ENCODE measurements around the gene SND1.

Gene SND1

DNA sequence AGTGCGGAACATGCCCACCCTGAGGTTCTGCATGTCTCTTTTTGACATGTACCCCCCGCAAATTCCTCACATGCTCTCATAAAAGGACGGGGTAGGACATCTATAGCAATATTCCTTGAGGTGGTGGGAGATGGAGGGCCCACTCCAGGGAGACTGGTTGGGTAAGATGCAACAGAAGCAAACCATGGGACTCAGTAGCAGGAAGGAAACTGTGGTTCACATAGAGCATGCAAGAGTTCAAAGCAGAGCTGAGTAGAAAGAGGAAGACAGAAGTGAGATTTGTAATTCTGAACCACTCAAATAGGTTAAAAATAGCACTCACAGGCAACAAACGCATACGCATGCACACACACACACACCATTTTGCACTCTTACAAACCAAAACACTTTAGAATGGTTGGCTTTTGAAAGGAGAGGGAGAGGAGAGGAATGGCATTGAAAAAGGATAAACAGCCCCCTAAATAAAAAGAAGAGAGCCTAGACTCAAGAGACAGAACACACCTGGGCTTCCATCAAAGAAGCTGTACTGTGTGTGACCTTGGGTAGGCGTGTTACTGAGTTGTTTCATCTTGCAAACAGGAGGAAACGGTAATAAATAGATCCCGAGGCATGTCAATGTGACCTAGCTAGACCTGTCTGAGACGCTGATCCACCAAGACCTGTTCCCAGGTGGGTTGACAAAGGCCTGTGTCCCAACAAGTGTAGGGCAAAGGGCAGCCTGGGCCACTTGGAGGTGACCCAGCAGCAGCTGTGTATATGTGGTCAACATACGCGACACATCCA is 456.8 kb downstream of the SND1 start:
- TF ChIP-seq ZBTB7A (IDR thresholded peaks at IDR 0.05; ENCODE audit: low read depth), result no peak
- TF ChIP-seq RAD21 (IDR thresholded peaks at IDR 0.05; ENCODE audit: low read depth), result no peak
- no peak for TF ChIP-seq EGR1 (IDR thresholded peaks at IDR 0.05)
- no peak for TF ChIP-seq YY1 (IDR thresholded peaks at IDR 0.05; ENCODE audit: low read depth)
- TF ChIP-seq TCF12 (IDR thresholded peaks at IDR 0.05; ENCODE audit: low read depth), result no peak
- no peak for TF ChIP-seq NFIC (IDR thresholded peaks at IDR 0.05)
- no peak for TF ChIP-seq CEBPB (IDR thresholded peaks at IDR 0.05)
- no peak for TF ChIP-seq EP300 (IDR thresholded peaks at IDR 0.05; ENCODE audit: borderline replicate concordance)
- TF ChIP-seq, protein P1, sequence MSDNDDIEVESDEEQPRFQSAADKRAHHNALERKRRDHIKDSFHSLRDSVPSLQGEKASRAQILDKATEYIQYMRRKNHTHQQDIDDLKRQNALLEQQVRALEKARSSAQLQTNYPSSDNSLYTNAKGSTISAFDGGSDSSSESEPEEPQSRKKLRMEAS (IDR thresholded peaks at IDR 0.05), result no peak
- TF ChIP-seq FOXM1 (IDR thresholded peaks at IDR 0.05; ENCODE audit: borderline replicate concordance, low read depth), result no peak
- TF ChIP-seq TEAD4 (IDR thresholded peaks at IDR 0.05), result no peak
- TF ChIP-seq TAF1 (IDR thresholded peaks at IDR 0.05; ENCODE audit: low read depth), result no peak
- TF ChIP-seq, protein P2, sequence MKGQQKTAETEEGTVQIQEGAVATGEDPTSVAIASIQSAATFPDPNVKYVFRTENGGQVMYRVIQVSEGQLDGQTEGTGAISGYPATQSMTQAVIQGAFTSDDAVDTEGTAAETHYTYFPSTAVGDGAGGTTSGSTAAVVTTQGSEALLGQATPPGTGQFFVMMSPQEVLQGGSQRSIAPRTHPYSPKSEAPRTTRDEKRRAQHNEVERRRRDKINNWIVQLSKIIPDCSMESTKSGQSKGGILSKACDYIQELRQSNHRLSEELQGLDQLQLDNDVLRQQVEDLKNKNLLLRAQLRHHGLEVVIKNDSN (IDR thresholded peaks at IDR 0.05), result no peak
- TF ChIP-seq, protein P3, sequence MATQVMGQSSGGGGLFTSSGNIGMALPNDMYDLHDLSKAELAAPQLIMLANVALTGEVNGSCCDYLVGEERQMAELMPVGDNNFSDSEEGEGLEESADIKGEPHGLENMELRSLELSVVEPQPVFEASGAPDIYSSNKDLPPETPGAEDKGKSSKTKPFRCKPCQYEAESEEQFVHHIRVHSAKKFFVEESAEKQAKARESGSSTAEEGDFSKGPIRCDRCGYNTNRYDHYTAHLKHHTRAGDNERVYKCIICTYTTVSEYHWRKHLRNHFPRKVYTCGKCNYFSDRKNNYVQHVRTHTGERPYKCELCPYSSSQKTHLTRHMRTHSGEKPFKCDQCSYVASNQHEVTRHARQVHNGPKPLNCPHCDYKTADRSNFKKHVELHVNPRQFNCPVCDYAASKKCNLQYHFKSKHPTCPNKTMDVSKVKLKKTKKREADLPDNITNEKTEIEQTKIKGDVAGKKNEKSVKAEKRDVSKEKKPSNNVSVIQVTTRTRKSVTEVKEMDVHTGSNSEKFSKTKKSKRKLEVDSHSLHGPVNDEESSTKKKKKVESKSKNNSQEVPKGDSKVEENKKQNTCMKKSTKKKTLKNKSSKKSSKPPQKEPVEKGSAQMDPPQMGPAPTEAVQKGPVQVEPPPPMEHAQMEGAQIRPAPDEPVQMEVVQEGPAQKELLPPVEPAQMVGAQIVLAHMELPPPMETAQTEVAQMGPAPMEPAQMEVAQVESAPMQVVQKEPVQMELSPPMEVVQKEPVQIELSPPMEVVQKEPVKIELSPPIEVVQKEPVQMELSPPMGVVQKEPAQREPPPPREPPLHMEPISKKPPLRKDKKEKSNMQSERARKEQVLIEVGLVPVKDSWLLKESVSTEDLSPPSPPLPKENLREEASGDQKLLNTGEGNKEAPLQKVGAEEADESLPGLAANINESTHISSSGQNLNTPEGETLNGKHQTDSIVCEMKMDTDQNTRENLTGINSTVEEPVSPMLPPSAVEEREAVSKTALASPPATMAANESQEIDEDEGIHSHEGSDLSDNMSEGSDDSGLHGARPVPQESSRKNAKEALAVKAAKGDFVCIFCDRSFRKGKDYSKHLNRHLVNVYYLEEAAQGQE (IDR thresholded peaks at IDR 0.05; ENCODE audit: low read depth), result no peak
- TF ChIP-seq CREB1 (IDR thresholded peaks at IDR 0.05; ENCODE audit: low read depth), result no peak

DNA sequence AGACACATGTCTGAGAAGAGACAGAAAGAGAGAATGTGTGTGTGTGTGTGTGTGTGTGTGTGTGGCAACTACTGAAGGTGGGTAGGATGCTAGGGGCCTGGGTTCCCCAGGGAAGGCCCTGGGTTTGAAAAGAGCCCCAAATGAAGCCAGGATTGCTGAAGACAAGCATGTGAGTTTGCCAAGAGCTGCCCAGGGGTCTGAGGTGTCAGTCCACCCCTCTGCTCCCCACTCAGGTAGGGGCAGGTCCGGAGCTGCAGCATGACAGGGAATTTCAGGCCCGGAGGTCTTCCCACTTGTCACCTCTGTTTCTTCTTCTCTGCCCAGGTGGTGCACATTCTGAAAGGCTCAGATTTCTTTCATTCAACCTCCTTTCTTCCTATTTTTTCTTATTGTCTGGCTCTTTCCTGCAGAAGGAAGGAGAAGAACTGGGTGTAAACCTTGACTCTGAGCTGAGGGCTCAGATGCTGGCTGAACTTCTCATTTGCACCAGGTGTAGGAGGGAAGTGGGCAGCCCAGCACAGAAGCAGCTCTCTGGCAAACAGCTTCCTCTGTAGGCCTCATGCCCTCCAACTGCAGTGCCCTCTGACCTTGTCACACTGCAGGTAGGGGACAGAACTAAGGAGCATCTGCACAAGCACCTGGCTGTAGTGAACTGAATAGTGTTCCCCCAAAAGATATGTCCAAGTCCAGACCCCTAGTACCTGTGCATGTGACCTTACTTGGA is 458.8 kb downstream of the SND1 start:
- TF ChIP-seq, protein P2 (IDR thresholded peaks at IDR 0.05), result no peak
- TF ChIP-seq TEAD4 (IDR thresholded peaks at IDR 0.05), result no peak
- no peak for TF ChIP-seq CEBPB (IDR thresholded peaks at IDR 0.05)
- TF ChIP-seq EP300 (IDR thresholded peaks at IDR 0.05; ENCODE audit: borderline replicate concordance), result no peak
- TF ChIP-seq RAD21 (IDR thresholded peaks at IDR 0.05; ENCODE audit: low read depth), result no peak
- no peak for TF ChIP-seq TCF12 (IDR thresholded peaks at IDR 0.05; ENCODE audit: low read depth)
- TF ChIP-seq, protein P1 (IDR thresholded peaks at IDR 0.05), result no peak

DNA sequence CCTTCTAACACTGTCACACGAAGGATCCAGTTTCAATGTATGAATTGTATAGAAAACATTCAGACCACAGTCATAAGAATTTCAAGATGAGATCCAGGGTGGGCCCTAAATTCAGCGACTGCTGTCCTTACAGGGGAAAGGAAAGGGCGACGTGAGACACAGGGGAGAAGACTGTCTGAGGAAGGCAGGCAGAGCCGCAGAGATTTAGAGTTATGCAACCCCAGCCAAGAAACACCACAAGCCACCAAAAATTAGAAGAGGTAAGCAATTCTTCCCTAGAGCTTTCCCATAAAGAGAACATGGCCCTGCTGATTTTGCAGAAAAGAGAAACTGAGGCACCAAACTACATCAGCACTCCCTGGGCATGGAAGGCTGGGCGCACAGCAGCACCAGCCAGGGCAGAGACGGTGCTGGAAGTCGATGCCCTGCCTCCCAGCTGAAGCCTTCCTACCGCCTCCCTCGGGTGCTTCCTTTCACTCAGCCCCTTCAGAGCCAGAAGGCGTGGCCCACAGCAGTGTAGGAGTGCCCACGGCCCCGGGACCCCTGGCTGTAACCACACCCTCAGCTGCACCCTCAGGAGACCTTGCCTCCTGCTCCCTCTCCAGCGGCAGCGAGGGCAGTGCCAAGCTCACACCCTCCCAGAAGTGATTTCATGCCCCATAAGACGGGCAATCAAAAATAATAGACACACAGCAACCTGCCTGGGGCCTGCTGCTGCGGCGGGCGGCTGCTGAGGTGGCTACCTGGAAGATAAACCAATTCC is 460.2 kb downstream of the SND1 start:
- no peak for TF ChIP-seq CEBPB (IDR thresholded peaks at IDR 0.05)
- TF ChIP-seq, protein P2 (IDR thresholded peaks at IDR 0.05), result no peak
- TF ChIP-seq TAF1 (IDR thresholded peaks at IDR 0.05; ENCODE audit: low read depth), result no peak
- TF ChIP-seq TEAD4 (IDR thresholded peaks at IDR 0.05), result no peak
- no peak for TF ChIP-seq EP300 (IDR thresholded peaks at IDR 0.05; ENCODE audit: borderline replicate concordance)
- TF ChIP-seq, protein P1 (IDR thresholded peaks at IDR 0.05), result no peak
- TF ChIP-seq TCF12 (IDR thresholded peaks at IDR 0.05; ENCODE audit: low read depth), result no peak
- no peak for TF ChIP-seq CREB1 (IDR thresholded peaks at IDR 0.05; ENCODE audit: low read depth)
- TF ChIP-seq ZBTB7A (IDR thresholded peaks at IDR 0.05; ENCODE audit: low read depth), result no peak
- TF ChIP-seq YY1 (IDR thresholded peaks at IDR 0.05; ENCODE audit: low read depth), result no peak
- no peak for TF ChIP-seq RAD21 (IDR thresholded peaks at IDR 0.05; ENCODE audit: low read depth)
- TF ChIP-seq EGR1 (IDR thresholded peaks at IDR 0.05), result no peak
- no peak for TF ChIP-seq FOXM1 (IDR thresholded peaks at IDR 0.05; ENCODE audit: borderline replicate concordance, low read depth)
- TF ChIP-seq, protein P3 (IDR thresholded peaks at IDR 0.05; ENCODE audit: low read depth), result no peak
- TF ChIP-seq NFIC (IDR thresholded peaks at IDR 0.05), result no peak

DNA sequence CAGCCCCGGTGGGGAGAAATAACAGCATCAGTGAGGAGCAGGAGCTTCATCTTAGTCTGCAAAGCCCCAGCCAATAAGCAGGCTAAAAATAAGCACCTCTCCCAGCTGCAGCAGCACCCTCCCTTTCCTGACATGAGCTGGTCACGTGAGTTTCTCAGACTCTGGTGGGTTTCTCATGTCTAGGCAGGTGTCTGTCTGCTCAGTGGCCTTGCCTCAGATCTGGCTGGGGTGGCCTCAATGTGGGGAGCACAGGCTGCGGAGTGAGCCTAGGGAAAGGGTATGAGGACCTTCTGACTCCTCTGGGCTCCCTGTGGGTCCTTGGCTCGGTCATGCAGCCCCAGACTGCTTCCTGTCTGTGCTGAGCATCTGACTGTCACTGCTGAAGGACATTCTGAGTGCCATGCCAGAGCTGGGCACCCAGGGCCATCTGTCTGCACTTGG is 460.8 kb downstream of the SND1 start:
- TF ChIP-seq, protein P1 (IDR thresholded peaks at IDR 0.05), result no peak
- TF ChIP-seq TCF12 (IDR thresholded peaks at IDR 0.05; ENCODE audit: low read depth) (no peak), YY1 (IDR thresholded peaks at IDR 0.05; ENCODE audit: low read depth) (no peak), TEAD4 (IDR thresholded peaks at IDR 0.05) (no peak), EP300 (IDR thresholded peaks at IDR 0.05; ENCODE audit: borderline replicate concordance) (no peak), CEBPB (IDR thresholded peaks at IDR 0.05) (no peak), EGR1 (IDR thresholded peaks at IDR 0.05) (no peak), RAD21 (IDR thresholded peaks at IDR 0.05; ENCODE audit: low read depth) (no peak), ZBTB7A (IDR thresholded peaks at IDR 0.05; ENCODE audit: low read depth) (no peak)
- TF ChIP-seq, protein P3 (IDR thresholded peaks at IDR 0.05; ENCODE audit: low read depth), result no peak

All from Ishikawa (cell line).